Activated CD4-positive, alpha-beta T cell treated with anti-CD3 and anti-CD28 coated beads, Interleukin-2, amount 50 U/mL, for 48 hours (primary cell): ENCODE measurements around the gene GNA14.

ENCODE experiments used
- DNase-seq, 2 experiments: peaks; one replicate each; pipeline ENCODE4 v3.0.0-alpha.2; 2020

The GNA14 gene

GRCh38 chr9:77384406-77384805 is 263.7 kb downstream of the GNA14 start:
- no peak for DNase-seq

GRCh38 chr9:77375956-77376532 is 272.1 kb downstream of the GNA14 start:
- DNase-seq = no peak

- no peak for DNase-seq
Observed at GRCh38 chr9:77374266-77374665, 273.9 kb downstream of the GNA14 start.
